ENCODE data around the gene GABRD. TPM values are rescaled to one million over a fixed set of nuclear protein-coding genes. Genes with fewer than 3 reads are reported as not detected.
A peak's percentile ranks its signal among the peaks of the same experiment; 100 is the strongest.

GABRD gene
- total and polyA plus RNA-seq, 2 of the 13 experiments (the other 11 are each of a cell fraction or from before 2014, with no cell fraction given) = not detected

- TF ChIP-seq ZNF432 (CRISPR knock-in tag; IDR thresholded peaks at IDR 0.05; ENCODE audit: borderline replicate concordance) (no peak), FOXO4 (CRISPR knock-in tag; conservative IDR thresholded peaks at IDR 0.05) (no peak), TP53 (CRISPR knock-in tag; conservative IDR thresholded peaks at IDR 0.05) (0 out of 2 replicates have a peak, but pooled peaks have one; percentile 7), RNF2 (conservative IDR thresholded peaks at IDR 0.05; ENCODE audit: low read depth) (peak; percentile 84), TMF1 (CRISPR knock-in tag; IDR thresholded peaks at IDR 0.05; ENCODE audit: low read depth) (no peak), MAF1 (CRISPR knock-in tag; IDR thresholded peaks at IDR 0.05; ENCODE audit: borderline replicate concordance) (no peak), SOX13 (IDR thresholded peaks at IDR 0.05) (no peak), SOX13 (CRISPR knock-in tag; conservative IDR thresholded peaks at IDR 0.05 in 1 of 2, IDR thresholded peaks at IDR 0.05 in 1 of 2) (peak in 1 of 2 experiments; percentile 32; a peak in 1 of 4 replicates), CHD4 (IDR thresholded peaks at IDR 0.05; ENCODE audit: borderline replicate concordance, low read length) (0 out of 2 replicates have a peak, but pooled peaks have one; percentile 42), ZNF605 (CRISPR knock-in tag; IDR thresholded peaks at IDR 0.05) (peak; percentile 86), ZNF317 (CRISPR knock-in tag; IDR thresholded peaks at IDR 0.05) (no peak), ZNF280B (CRISPR knock-in tag; IDR thresholded peaks at IDR 0.05; ENCODE audit: borderline replicate concordance) (no peak; the same call in none of the 2 replicates), KLF12 (CRISPR knock-in tag; IDR thresholded peaks at IDR 0.05; ENCODE audit: borderline replicate concordance) (peak; percentile 98), HOXA3 (CRISPR knock-in tag; IDR thresholded peaks at IDR 0.05) (peak; percentile 46), ZNF549 (CRISPR knock-in tag; IDR thresholded peaks at IDR 0.05) (no peak), ZNF503 (CRISPR knock-in tag; IDR thresholded peaks at IDR 0.05) (no peak), ZNF205 (CRISPR knock-in tag; IDR thresholded peaks at IDR 0.05) (0 out of 2 replicates have a peak, but pooled peaks have one; percentile 53), RFX3 (CRISPR knock-in tag; IDR thresholded peaks at IDR 0.05) (no peak), ZNF703 (CRISPR knock-in tag; IDR thresholded peaks at IDR 0.05; ENCODE audit: borderline replicate concordance) (0 out of 2 replicates have a peak, but pooled peaks have one; percentile 18), FOXA3 (CRISPR knock-in tag; IDR thresholded peaks at IDR 0.05) (no peak), ZNF572 (CRISPR knock-in tag; IDR thresholded peaks at IDR 0.05) (no peak; the same call in 1 of the 2 replicates), LCORL (IDR thresholded peaks at IDR 0.05) (no peak), LCORL (CRISPR knock-in tag; IDR thresholded peaks at IDR 0.05) (peak; percentile 71), SOX6 (IDR thresholded peaks at IDR 0.05) (no peak), SOX6 (CRISPR knock-in tag; IDR thresholded peaks at IDR 0.05) (no peak), HHEX (CRISPR knock-in tag; IDR thresholded peaks at IDR 0.05) (no peak), ZNF777 (CRISPR knock-in tag; IDR thresholded peaks at IDR 0.05) (no peak), ZFAT (CRISPR knock-in tag; conservative IDR thresholded peaks at IDR 0.05) (no peak), RBAK (CRISPR knock-in tag; IDR thresholded peaks at IDR 0.05) (peak; percentile 45; the same call in 1 of the 2 replicates), ZNF335 (CRISPR knock-in tag; IDR thresholded peaks at IDR 0.05) (no peak), PITX1 (CRISPR knock-in tag; IDR thresholded peaks at IDR 0.05) (peak; percentile 82)
Observed at GRCh38 chr1:2049225-2049717, 30.1 kb downstream of the GABRD start (continued).

All from HepG2 (cell line).